HG02852 (cell line): ENCODE data around the gene VDR.

Experiments used
- ATAC-seq: cut with Tn5 transposase; IDR thresholded peaks from one replicate; pipeline ENCODE4 v1.9.1; 2021; ENCODE audit warnings: mild to moderate bottlenecking, moderate library complexity; ENCODE audit not compliant: unreplicated experiment

Gene VDR

GRCh38 chr12:47896022-47896421 lies 8.8 kb downstream of the VDR start:
- no peak for ATAC-seq

- no peak for ATAC-seq
Measured at GRCh38 chr12:47894652-47895051, 10.1 kb downstream of the VDR start.

GRCh38 chr12:47894068-47894467 lies 10.7 kb downstream of the VDR start:
- ATAC-seq: no peak

GRCh38 chr12:47892819-47893218 lies 12.0 kb downstream of the VDR start:
- ATAC-seq: no peak

- ATAC-seq: no peak
Measured at GRCh38 chr12:47891356-47891755, 13.4 kb downstream of the VDR start.

GRCh38 chr12:47889040-47889439 lies 15.8 kb downstream of the VDR start:
- ATAC-seq: no peak

- no peak for ATAC-seq
Measured at GRCh38 chr12:47888153-47888819, 16.5 kb downstream of the VDR start.

GRCh38 chr12:47887529-47887928 lies 17.3 kb downstream of the VDR start:
- no peak for ATAC-seq

GRCh38 chr12:47886510-47887240 lies 18.1 kb downstream of the VDR start:
- ATAC-seq: no peak

GRCh38 chr12:47885566-47885965 lies 19.2 kb downstream of the VDR start:
- no peak for ATAC-seq

GRCh38 chr12:47885012-47885501 lies 19.7 kb downstream of the VDR start:
- peak; percentile 57 for ATAC-seq

- no peak for ATAC-seq
Measured at GRCh38 chr12:47884501-47884900, 20.3 kb downstream of the VDR start.

GRCh38 chr12:47883663-47884195 lies 21.1 kb downstream of the VDR start:
- no peak for ATAC-seq

GRCh38 chr12:47882781-47883546 lies 21.8 kb downstream of the VDR start:
- ATAC-seq: peak; percentile 70

- ATAC-seq: no peak
Measured at GRCh38 chr12:47881826-47882427, 22.9 kb downstream of the VDR start.

- no peak for ATAC-seq
Measured at GRCh38 chr12:47881051-47881450, 23.7 kb downstream of the VDR start.

- ATAC-seq: no peak
Measured at GRCh38 chr12:47878918-47879481, 25.8 kb downstream of the VDR start.

GRCh38 chr12:47878293-47878917 lies 26.4 kb downstream of the VDR start:
- ATAC-seq: no peak

GRCh38 chr12:47877081-47877480 lies 27.7 kb downstream of the VDR start:
- no peak for ATAC-seq

GRCh38 chr12:47876440-47876960 lies 28.3 kb downstream of the VDR start:
- no peak for ATAC-seq
